HepG2 (cell line): ENCODE data around the gene FLAD1. TPM values are rescaled to one million over a fixed set of nuclear protein-coding genes. Genes with fewer than 3 reads are reported as not detected.

Source experiments
- ATF4 ChIP-seq, 2 experiments: fragments of 450-650 bp in 1 of 2; sonication (generic) in 1 of 2; formaldehyde crosslinking; IDR thresholded peaks; 2 replicates each; pipeline versions ENCODE4 v1.5.0 to v1.8.0; 2020 to 2022; ENCODE audit warnings: mild to moderate bottlenecking in 1 of 2, missing genetic modification reagents in 1 of 2
- CREB3 ChIP-seq: sonication (generic); formaldehyde crosslinking; IDR thresholded peaks from 2 replicates; pipeline ENCODE4 v1.5.0; 2020; ENCODE audit warnings: missing genetic modification reagents
- HNF4A ChIP-seq: sonication (generic); formaldehyde crosslinking; IDR thresholded peaks from 2 replicates; pipeline ENCODE4 v1.4.0; 2020; ENCODE audit warnings: missing genetic modification reagents
- HNRNPL ChIP-seq: fragments of 200-400 bp; formaldehyde crosslinking; IDR thresholded peaks from 2 replicates; pipeline ENCODE4 v1.6.1; 2017; ENCODE audit warnings: mild to moderate bottlenecking, low read depth, low read length
- LBX2 ChIP-seq: sonication (generic); formaldehyde crosslinking; IDR thresholded peaks from 2 replicates; pipeline ENCODE4 v1.5.0; 2020; ENCODE audit warnings: missing genetic modification reagents, mild to moderate bottlenecking, borderline replicate concordance
- NR0B2 ChIP-seq: sonication (generic); formaldehyde crosslinking; IDR thresholded peaks from 2 replicates; pipeline ENCODE4 v1.4.0; 2020; ENCODE audit warnings: mild to moderate bottlenecking, missing genetic modification reagents
- PAX8 ChIP-seq: sonication (generic); formaldehyde crosslinking; IDR thresholded peaks from 2 replicates; pipeline ENCODE4 v1.8.0; 2022; ENCODE audit warnings: mild to moderate bottlenecking, missing genetic modification reagents, borderline replicate concordance
- POGZ ChIP-seq: sonication (generic); formaldehyde crosslinking; IDR thresholded peaks from 2 replicates; pipeline ENCODE4 v1.4.0; 2020; ENCODE audit warnings: mild to moderate bottlenecking, missing genetic modification reagents
- SIN3B ChIP-seq: fragments of 150-350 bp; IDR thresholded peaks from 2 replicates; pipeline ENCODE4 v1.6.1; 2014; ENCODE audit warnings: low read length
- SP140L ChIP-seq: sonication (generic); formaldehyde crosslinking; IDR thresholded peaks from 2 replicates; pipeline ENCODE4 v1.4.0; 2020; ENCODE audit warnings: missing genetic modification reagents, borderline replicate concordance
- ZBTB37 ChIP-seq: sonication (generic); formaldehyde crosslinking; IDR thresholded peaks from 2 replicates; pipeline ENCODE4 v1.4.0; 2020; ENCODE audit warnings: mild to moderate bottlenecking, missing genetic modification reagents
- ZGPAT ChIP-seq: IDR thresholded peaks from 2 replicates; pipeline ENCODE4 v1.6.1; 2016; ENCODE audit warnings: mild to moderate bottlenecking
- ZNF142 ChIP-seq: sonication (generic); formaldehyde crosslinking; IDR thresholded peaks from 2 replicates; pipeline ENCODE4 v1.4.0; 2020; ENCODE audit warnings: missing genetic modification reagents
- ZNF234 ChIP-seq: sonication (generic); formaldehyde crosslinking; conservative IDR thresholded peaks from 2 replicates; pipeline ENCODE4 v1.5.1; 2020; ENCODE audit warnings: mild to moderate bottlenecking, missing genetic modification reagents
- polyA plus RNA-seq, 8 experiments: library from polyadenylated mRNA; depleted of rRNA in 3 of 8; stranded (reverse) in 7 of 8; unstranded in 1 of 8; fragments of >200 nt; fragmentation: Illumina TruSeq in 4 of 8; extraction: Trizol in 4 of 8; gene quantifications; 2 replicates each; pipeline versions ENCODE4 v1.2.1 to v1.2.3, GENCODE V29; 2011 to 2016; ENCODE audit warnings: low read depth in 4 of 8, missing spikeins in 1 of 8, mixed read lengths in 1 of 8; ENCODE audit not compliant: insufficient read depth in 1 of 8
- total RNA-seq, 5 experiments: library from RNA; depleted of rRNA; stranded (reverse); fragments of >200 nt; fragmentation: Illumina TruSeq; extraction: Trizol; gene quantifications; 2 replicates each; pipeline ENCODE4 v1.2.3, GENCODE V29; 2016; ENCODE audit warnings: low read depth in 1 of 5

The FLAD1 gene
- total and polyA plus RNA-seq, 2 of the 13 experiments (the other 11 are each of a cell fraction or from before 2014, with no cell fraction given): 25.9 to 32.8 TPM

GRCh38 chr1:154936555-154937084 lies 46.5 kb upstream of the FLAD1 start, which contains the start of gene PMVK (continued):
- TF ChIP-seq SP140L (peak; percentile 97; the same call in 1 of the 2 replicates), LBX2 (CRISPR knock-in tag) (peak; percentile 98; the same call in 1 of the 2 replicates), POGZ (CRISPR knock-in tag) (peak; percentile 74), HNF4A (peak; percentile 68), CREB3 (CRISPR knock-in tag) (peak; percentile 90; the same call in 1 of the 2 replicates), SIN3B (0 out of 2 replicates have a peak, but pooled peaks have one; percentile 39), HNRNPL (0 out of 2 replicates have a peak, but pooled peaks have one; percentile 64), NR0B2 (CRISPR knock-in tag) (peak; percentile 99), PAX8 (CRISPR knock-in tag) (peak; percentile 99; the same call in 1 of the 2 replicates), ZNF234 (CRISPR knock-in tag) (peak; percentile 94; the same call in 1 of the 2 replicates), ATF4 (CRISPR knock-in tag; IDR thresholded peaks at IDR 0.05) (peak in 1 of 2 experiments; percentile 90; a peak in 2 of 4 replicates), ZNF142 (peak; percentile 75), ZGPAT (peak; percentile 87), ZBTB37 (CRISPR knock-in tag) (peak; percentile 78; the same call in 1 of the 2 replicates)
